H1 (cell line): ENCODE measurements around the gene SP7. TPM values are rescaled to one million over a fixed set of nuclear protein-coding genes. Genes with fewer than 3 reads are reported as not detected.

ENCODE experiments used
- CTCF ChIA-PET: fragments of 300-600 bp; sonication (Branson Sonifier 250); formaldehyde crosslinking; loops from one replicate; lab custom pipeline; 2021; ENCODE audit not compliant: partially characterized antibody; lab: Charles Lee
- POLR2A ChIA-PET: fragments of 300-600 bp; sonication (Branson Sonifier 250); formaldehyde crosslinking; loops from one replicate; lab custom pipeline; 2021; ENCODE audit warnings: inconsistent platforms; ENCODE audit not compliant: partially characterized antibody; lab: Charles Lee
- DNase-seq, 2 experiments: peaks; one replicate each; pipeline versions ENCODE4 v3.0.0 to v3.0.0-alpha.2; 2010 to 2022; ENCODE audit warnings: low spot score in 2 of 2, low read depth in 1 of 2, mixed read lengths in 1 of 2
- FAIRE-seq: peaks from 2 replicates; lab custom pipeline; 2011; peaks lifted over from hg19 to GRCh38; lab: Jason Lieb, UNC
- H2AFZ ChIP-seq: 2 replicates; pipeline ENCODE4 v1.8.1; 2012; ENCODE audit warnings: low read length, inconsistent platforms
- H2AK5ac ChIP-seq: 2 replicates; pipeline ENCODE4 v1.6.1; 2013; ENCODE audit warnings: low read depth, low read length
- H2BK120ac ChIP-seq: replicated peaks from 2 replicates; pipeline ENCODE3; 2013; ENCODE audit warnings: low read depth, low read length, inconsistent platforms
- H2BK12ac ChIP-seq: 2 replicates; pipeline ENCODE4 v1.6.1; 2013; ENCODE audit warnings: low read depth, low read length
- H2BK15ac ChIP-seq: 2 replicates; pipeline ENCODE4 v1.6.1; 2013; ENCODE audit warnings: low read length
- H2BK20ac ChIP-seq: 2 replicates; pipeline ENCODE4 v1.6.1; 2013; ENCODE audit warnings: low read length
- H2BK5ac ChIP-seq: 2 replicates; pipeline ENCODE4 v1.6.1; 2013; ENCODE audit warnings: low read depth, low read length
- H3K14ac ChIP-seq: 2 replicates; pipeline ENCODE4 v1.6.1; 2013; ENCODE audit warnings: inconsistent platforms; ENCODE audit not compliant: insufficient read length
- H3K18ac ChIP-seq: 2 replicates; pipeline ENCODE4 v1.6.1; 2013; ENCODE audit warnings: low read length; ENCODE audit errors: extremely low read depth
- H3K23ac ChIP-seq: 2 replicates; pipeline ENCODE4 v1.6.1; 2013; ENCODE audit warnings: inconsistent platforms; ENCODE audit not compliant: insufficient read length
- H3K23me2 ChIP-seq: 2 replicates; pipeline ENCODE4 v1.6.1; 2013; ENCODE audit warnings: low read depth, low read length
- H3K27ac ChIP-seq: 2 replicates; pipeline ENCODE4 v1.6.1; 2011; ENCODE audit warnings: low read depth, low read length, inconsistent platforms
- H3K27me3 ChIP-seq, 4 experiments: replicated peaks in 1 of 4; 1 replicate in 1 of 4; 2 replicates in 3 of 4; pipeline versions ENCODE4 v1.6.1 to v1.8.1; 2011 to 2013; ENCODE audit warnings: low read length in 3 of 4, mild to moderate bottlenecking in 3 of 4, inconsistent platforms in 2 of 4, mixed read lengths in 2 of 4, moderate library complexity in 1 of 4; ENCODE audit not compliant: control insufficient read depth in 3 of 4, insufficient read depth in 3 of 4; ENCODE audit errors: extremely low read depth in 1 of 4
- H3K36me3 ChIP-seq, 4 experiments: 2 replicates each; pipeline versions ENCODE4 v1.6.1 to v1.8.1; 2011 to 2013; ENCODE audit warnings: mild to moderate bottlenecking in 4 of 4, low read length in 3 of 4, moderate library complexity in 2 of 4, control low read depth in 1 of 4, inconsistent platforms in 1 of 4; ENCODE audit not compliant: insufficient read depth in 4 of 4, control insufficient read depth in 2 of 4
- H3K4ac ChIP-seq: replicated peaks from 2 replicates; pipeline ENCODE3; 2013; ENCODE audit warnings: low read length, low read depth, mixed read lengths, inconsistent platforms; ENCODE audit not compliant: insufficient read length
- H3K4me1 ChIP-seq, 4 experiments: replicated peaks in 1 of 4; 1 replicate in 1 of 4; 2 replicates in 3 of 4; pipeline versions ENCODE4 v1.6.1 to v1.8.1; 2011 to 2013; ENCODE audit warnings: low read length in 3 of 4, inconsistent platforms in 2 of 4, mixed read lengths in 1 of 4; ENCODE audit not compliant: insufficient read depth in 4 of 4, control insufficient read depth in 3 of 4
- H3K4me2 ChIP-seq, 2 experiments: 2 replicates each; pipeline versions ENCODE4 v1.6.1 to v1.8.1; 2011 to 2013; ENCODE audit warnings: low read depth in 2 of 2, low read length in 2 of 2, control low read depth in 1 of 2, inconsistent platforms in 1 of 2, mild to moderate bottlenecking in 1 of 2; ENCODE audit not compliant: insufficient read depth in 1 of 2
- H3K4me3 ChIP-seq, 4 experiments: fragments of 200-600, 300-600 bp in 1 of 4; sonication (generic), shearing (Covaris generic), sonication (Bioruptor Twin) in 1 of 4; 2 replicates each; pipeline versions ENCODE4 v1.5.1 to v1.8.1; 2011 to 2016; ENCODE audit warnings: low read length in 4 of 4, low read depth in 3 of 4, control low read depth in 2 of 4, inconsistent platforms in 2 of 4, mild to moderate bottlenecking in 2 of 4, mixed read lengths in 1 of 4, moderate library complexity in 1 of 4; ENCODE audit not compliant: insufficient read depth in 2 of 4; ENCODE audit errors: extremely low read depth in 1 of 4
- H3K56ac ChIP-seq: replicated peaks from 2 replicates; pipeline ENCODE3; 2013; ENCODE audit warnings: low read depth, mild to moderate bottlenecking, mixed read lengths, low read length, inconsistent platforms; ENCODE audit not compliant: insufficient read length
- H3K79me1 ChIP-seq: 2 replicates; pipeline ENCODE4 v1.6.1; 2013; ENCODE audit warnings: low read depth, low read length, control low read depth
- H3K79me2 ChIP-seq, 2 experiments: 2 replicates each; pipeline versions ENCODE4 v1.6.1 to v1.8.1; 2012 to 2013; ENCODE audit warnings: low read length in 2 of 2, mild to moderate bottlenecking in 2 of 2, inconsistent platforms in 1 of 2; ENCODE audit not compliant: insufficient read depth in 2 of 2, control insufficient read depth in 1 of 2
- H3K9ac ChIP-seq, 4 experiments: replicated peaks in 1 of 4; 1 replicate in 1 of 4; 2 replicates in 3 of 4; pipeline versions ENCODE4 v1.6.1 to v1.8.1; 2011 to 2013; ENCODE audit warnings: low read depth in 3 of 4, low read length in 3 of 4, control low read depth in 2 of 4, mild to moderate bottlenecking in 2 of 4, moderate library complexity in 2 of 4, inconsistent platforms in 1 of 4; ENCODE audit errors: extremely low read depth in 1 of 4
- H3K9me3 ChIP-seq, 2 experiments: 2 replicates each; pipeline versions ENCODE4 v1.6.1 to v1.8.1; 2012 to 2013; ENCODE audit warnings: mild to moderate bottlenecking in 2 of 2, moderate library complexity in 2 of 2, control low read depth in 1 of 2, inconsistent platforms in 1 of 2, low read depth in 1 of 2, low read length in 1 of 2, mixed read lengths in 1 of 2; ENCODE audit not compliant: insufficient read depth in 2 of 2
- H4K20me1 ChIP-seq, 2 experiments: replicated peaks in 1 of 2; 2 replicates each; pipeline versions ENCODE3 to v1.8.1; 2011 to 2013; ENCODE audit warnings: inconsistent platforms in 2 of 2, low read length in 2 of 2, mild to moderate bottlenecking in 1 of 2; ENCODE audit not compliant: insufficient read depth in 2 of 2, control insufficient read depth in 1 of 2
- H4K5ac ChIP-seq: 2 replicates; pipeline ENCODE4 v1.6.1; 2013; ENCODE audit warnings: low read length, low read depth, mixed read lengths, inconsistent platforms; ENCODE audit not compliant: insufficient read length
- H4K8ac ChIP-seq: 2 replicates; pipeline ENCODE4 v1.8.0; 2013; ENCODE audit warnings: mild to moderate bottlenecking, moderate library complexity, low read length, inconsistent platforms; ENCODE audit not compliant: insufficient read depth; ENCODE audit errors: extremely low read depth
- H4K91ac ChIP-seq: replicated peaks from 2 replicates; pipeline ENCODE3; 2013; ENCODE audit warnings: low read length, mixed read lengths, inconsistent platforms; ENCODE audit not compliant: insufficient read length
- BCL11A ChIP-seq, 2 experiments: IDR thresholded peaks; one replicate each; pipeline ENCODE4 v1.6.1; 2011; ENCODE audit warnings: low read depth in 2 of 2, low read length in 2 of 2, mild to moderate bottlenecking in 2 of 2
- RXRA ChIP-seq: IDR thresholded peaks from 2 replicates; pipeline ENCODE4 v1.6.1; 2011; ENCODE audit warnings: low read depth, mild to moderate bottlenecking, low read length, moderate library complexity; ENCODE audit not compliant: insufficient read depth
- SIN3A ChIP-seq, 2 experiments: IDR thresholded peaks in 1 of 2; conservative IDR thresholded peaks in 1 of 2; 2 replicates each; pipeline ENCODE4 v1.6.1; 2011 to 2012; ENCODE audit warnings: low read length in 2 of 2, improper control_type of control experiment in 1 of 2, low read depth in 1 of 2, mild to moderate bottlenecking in 1 of 2
- SP1 ChIP-seq: IDR thresholded peaks from 2 replicates; pipeline ENCODE4 v1.6.1; 2011; ENCODE audit warnings: low read depth, low read length
- SP2 ChIP-seq: IDR thresholded peaks from 2 replicates; pipeline ENCODE4 v1.6.1; 2012; ENCODE audit warnings: mild to moderate bottlenecking, low read length, inconsistent platforms
- SP4 ChIP-seq: IDR thresholded peaks from 2 replicates; pipeline ENCODE4 v1.6.1; 2012; ENCODE audit warnings: low read length, inconsistent platforms
- SUZ12 ChIP-seq: fragments of 200-600 bp; sonication (generic); IDR thresholded peaks from 2 replicates; pipeline ENCODE4 v1.6.1; 2012; ENCODE audit warnings: mild to moderate bottlenecking, inconsistent platforms, low read length, moderate library complexity, mixed read lengths
- TEAD4 ChIP-seq: IDR thresholded peaks from 2 replicates; pipeline ENCODE4 v1.6.1; 2012; ENCODE audit warnings: low read depth, low read length, inconsistent platforms, mixed read lengths
- WGBS, 2 experiments: shearing (Covaris generic) in 1 of 2; methylation state at CpG; one replicate each; pipeline versions ENCODE4 v1.1.6 to v1.1.7; 2013 to 2015; ENCODE audit warnings: low lambda C conversion rate in 2 of 2, mixed read lengths in 2 of 2, inconsistent platforms in 1 of 2, low coverage in 1 of 2, missing lambda C conversion rate in 1 of 2; ENCODE audit not compliant: insufficient replicate concordance in 2 of 2, insufficient coverage in 1 of 2, insufficient read length in 1 of 2; ENCODE audit errors: extremely low coverage in 1 of 2, missing lambda C conversion rate in 1 of 2; 5-methylcytosine and 5-hydroxymethylcytosine counted together
- polyA plus RNA-seq, 7 experiments: library from polyadenylated mRNA; depleted of rRNA in 3 of 7; stranded (reverse) in 5 of 7; unstranded in 2 of 7; fragments of >200 nt in 5 of 7; fragments of 200-250 nt in 2 of 7; gene quantifications; 1 replicate in 5 of 7; 2 replicates in 1 of 7; 4 replicates in 1 of 7; pipeline versions ENCODE4 v1.2.1 to v1.2.3, GENCODE V29; 2011 to 2013; ENCODE audit warnings: missing spikeins in 2 of 7, mixed read lengths in 2 of 7
- total RNA-seq: library from RNA; stranded (reverse); fragmentation: NEBNext Ultra II Directional; extraction: Animal tissue kit (Norgen Biotek cat#: 25700); gene quantifications from 2 replicates; pipeline ENCODE4 v1.2.1, GENCODE V29; 2021

The SP7 gene
- total and polyA plus RNA-seq, 2 of the 8 experiments (the other 6 are each of a cell fraction or from before 2014, with no cell fraction given) = 0.12 to 0.13 TPM

DNA sequence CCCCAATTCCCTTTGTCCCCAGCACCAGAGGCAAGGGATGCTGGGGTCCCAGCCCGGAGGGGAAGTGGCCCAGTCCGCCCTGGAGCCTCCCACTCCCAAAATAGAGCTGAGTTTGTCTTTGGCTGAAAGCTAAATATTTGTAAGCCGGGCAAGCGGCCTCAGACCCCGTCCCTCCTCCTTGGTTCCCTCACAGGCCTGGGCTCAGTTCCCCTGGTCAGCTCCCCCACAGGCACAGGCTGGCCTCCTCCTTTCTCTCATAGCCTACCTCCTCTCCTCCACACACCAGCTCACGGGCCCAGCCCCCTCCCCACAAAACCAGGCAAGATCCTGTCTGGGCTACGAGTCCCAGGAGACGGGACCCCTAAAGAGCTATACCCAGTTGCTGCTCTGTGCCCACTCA is 1.3 kb downstream of the SP7 start:
- H2BK20ac ChIP-seq = no peak overlapping the region
- no peak overlapping the region for H3K14ac ChIP-seq
- H4K8ac ChIP-seq = no peak overlapping the region
- no peaks in the 10 kb centered on the region for H3K36me3 ChIP-seq
- H2BK15ac ChIP-seq = no peak overlapping the region
- H3K4me2 ChIP-seq = no peak overlapping the region
- H3K4me1 ChIP-seq = peaks cover 0 to 22% (median 1%) of the 10 kb centered on the region in 4 experiments; a peak in 4 of 7 replicates
- no peak overlapping the region for H2BK120ac ChIP-seq
- no peak overlapping the region for H3K4me3 ChIP-seq
- 0 out of 2 replicates have a peak, but pooled peaks cover 4% of the 10 kb centered on the region for H3K23me2 ChIP-seq
- no peak overlapping the region for H2AK5ac ChIP-seq
- H2AFZ ChIP-seq = no peak overlapping the region
- no peak overlapping the region for H3K23ac ChIP-seq
- DNase-seq (no peak), FAIRE-seq (no peak)
- no peak overlapping the region for H3K18ac ChIP-seq
- no peak overlapping the region for H4K5ac ChIP-seq
- H2BK12ac ChIP-seq = no peak overlapping the region
- H3K27me3 ChIP-seq = peaks cover 0 to 12% (median 5%) of the 10 kb centered on the region in 4 experiments; a peak in 4 of 7 replicates
- CTCF ChIA-PET = interaction anchor here (0.7 to 21.2 kb wide), 10 partner anchors 7 to 431 kb away, joined by 3 to 381 read pairs (median 5); partner anchors contain the start of gene AAAS
- no peak overlapping the region for H3K27ac ChIP-seq
- no peak for TF ChIP-seq TEAD4
- TF ChIP-seq SP1 = no peak
- no peak for TF ChIP-seq SIN3A (conservative IDR thresholded peaks at IDR 0.05 in 1 of 2, IDR thresholded peaks at IDR 0.05 in 1 of 2; ENCODE audit: low read depth in 1 of 2, low read length in 2 of 2)
- no peak for TF ChIP-seq SP4
- TF ChIP-seq SP2 = no peak
- no peak for TF ChIP-seq SUZ12
- no peak for TF ChIP-seq BCL11A (IDR thresholded peaks at IDR 0.05; ENCODE audit: low read depth in 2 of 2, low read length in 2 of 2)
- TF ChIP-seq RXRA = no peak
- no peaks in the 10 kb centered on the region for H3K79me2 ChIP-seq
- no peaks in the 10 kb centered on the region for H3K9me3 ChIP-seq
- no peak overlapping the region for H3K4ac ChIP-seq
- no peak overlapping the region for H2BK5ac ChIP-seq
- H4K20me1 ChIP-seq = no peaks in the 10 kb centered on the region
- H3K9ac ChIP-seq = no peak overlapping the region
- WGBS, 2 experiments = 89% methylated on average over 8 of the region's 8 CpGs; no CpG with 5 or more reads in 1 of the 2 experiments
- POLR2A ChIA-PET = interaction anchor here (0.7 to 2.3 kb wide), 6 partner anchors 10 to 144 kb away, joined by 3 to 19 read pairs (median 4); partner anchors contain the start of gene PRR13
- no peak overlapping the region for H4K91ac ChIP-seq
- H3K56ac ChIP-seq = no peak overlapping the region
- H3K79me1 ChIP-seq = no peaks in the 10 kb centered on the region
